Neural cell (in vitro differentiated cells): Measurements from ENCODE around the gene DCDC1.
A peak's percentile ranks its signal among the peaks of the same experiment; 100 is the strongest.

Experiments used
- EP300 ChIP-seq: fragments of 450-650 bp; conservative IDR thresholded peaks from 2 replicates; pipeline ENCODE4 v1.6.1; 2014; ENCODE audit warnings: antibody characterized with exemption, mild to moderate bottlenecking, moderate library complexity; ENCODE audit not compliant: poor library complexity, severe bottlenecking
- EZH2 ChIP-seq: fragments of 200-600, 300-800 bp; shearing (Covaris generic), sonication (generic); IDR thresholded peaks from 2 replicates; pipeline ENCODE4 v1.6.1; 2014; ENCODE audit warnings: antibody characterized with exemption, low read length, borderline replicate concordance, mild to moderate bottlenecking; ENCODE audit not compliant: insufficient read depth, poor library complexity, severe bottlenecking
- MXI1 ChIP-seq: fragments of 450-650 bp; conservative IDR thresholded peaks from 2 replicates; pipeline ENCODE4 v1.6.1; 2014; ENCODE audit warnings: antibody characterized with exemption, mild to moderate bottlenecking; ENCODE audit not compliant: poor library complexity, severe bottlenecking
- POLR2AphosphoS5 ChIP-seq: IDR thresholded peaks from 2 replicates; pipeline ENCODE4 v1.6.1; 2012
- RAD21 ChIP-seq: fragments of 450-650 bp; conservative IDR thresholded peaks from 2 replicates; pipeline ENCODE4 v1.6.1; 2014; ENCODE audit warnings: antibody characterized with exemption, mild to moderate bottlenecking, moderate library complexity
- SMC3 ChIP-seq: fragments of 450-650 bp; conservative IDR thresholded peaks from 2 replicates; pipeline ENCODE4 v1.6.1; 2014; ENCODE audit warnings: antibody characterized with exemption, mild to moderate bottlenecking, moderate library complexity; ENCODE audit not compliant: poor library complexity
- TAF1 ChIP-seq: IDR thresholded peaks from 2 replicates; pipeline ENCODE4 v1.6.1; 2012; ENCODE audit warnings: low read depth
- TF ChIP-seq, protein P1 (sequence below): IDR thresholded peaks from 2 replicates; pipeline ENCODE4 v1.6.1; 2012; ENCODE audit warnings: borderline replicate concordance
- TF ChIP-seq, protein P2 (sequence below): fragments of 450-650 bp; IDR thresholded peaks from 2 replicates; pipeline ENCODE4 v1.5.1; 2014; ENCODE audit warnings: antibody characterized with exemption, mild to moderate bottlenecking, moderate library complexity; ENCODE audit not compliant: poor library complexity, severe bottlenecking

DNA sequence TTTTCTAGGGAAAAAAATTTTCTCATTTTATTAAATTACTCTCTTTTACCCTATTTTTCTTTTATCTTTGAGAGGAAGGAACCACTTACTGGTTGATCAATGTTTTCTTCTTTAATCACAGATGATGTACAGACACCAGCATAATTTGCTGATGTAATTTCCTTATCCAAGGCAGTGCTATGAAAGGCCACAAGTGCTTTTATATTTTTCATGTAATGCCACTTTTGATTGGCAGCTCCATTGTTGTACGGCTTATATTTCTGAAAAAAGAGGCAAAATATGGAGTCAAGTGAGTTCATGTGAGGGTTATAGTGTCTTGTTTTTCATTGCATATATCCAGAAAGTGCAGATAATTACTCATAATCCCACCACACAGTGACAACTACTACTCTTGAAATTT, 460.7 kb downstream of the DCDC1 start:
- TF ChIP-seq, protein P1, sequence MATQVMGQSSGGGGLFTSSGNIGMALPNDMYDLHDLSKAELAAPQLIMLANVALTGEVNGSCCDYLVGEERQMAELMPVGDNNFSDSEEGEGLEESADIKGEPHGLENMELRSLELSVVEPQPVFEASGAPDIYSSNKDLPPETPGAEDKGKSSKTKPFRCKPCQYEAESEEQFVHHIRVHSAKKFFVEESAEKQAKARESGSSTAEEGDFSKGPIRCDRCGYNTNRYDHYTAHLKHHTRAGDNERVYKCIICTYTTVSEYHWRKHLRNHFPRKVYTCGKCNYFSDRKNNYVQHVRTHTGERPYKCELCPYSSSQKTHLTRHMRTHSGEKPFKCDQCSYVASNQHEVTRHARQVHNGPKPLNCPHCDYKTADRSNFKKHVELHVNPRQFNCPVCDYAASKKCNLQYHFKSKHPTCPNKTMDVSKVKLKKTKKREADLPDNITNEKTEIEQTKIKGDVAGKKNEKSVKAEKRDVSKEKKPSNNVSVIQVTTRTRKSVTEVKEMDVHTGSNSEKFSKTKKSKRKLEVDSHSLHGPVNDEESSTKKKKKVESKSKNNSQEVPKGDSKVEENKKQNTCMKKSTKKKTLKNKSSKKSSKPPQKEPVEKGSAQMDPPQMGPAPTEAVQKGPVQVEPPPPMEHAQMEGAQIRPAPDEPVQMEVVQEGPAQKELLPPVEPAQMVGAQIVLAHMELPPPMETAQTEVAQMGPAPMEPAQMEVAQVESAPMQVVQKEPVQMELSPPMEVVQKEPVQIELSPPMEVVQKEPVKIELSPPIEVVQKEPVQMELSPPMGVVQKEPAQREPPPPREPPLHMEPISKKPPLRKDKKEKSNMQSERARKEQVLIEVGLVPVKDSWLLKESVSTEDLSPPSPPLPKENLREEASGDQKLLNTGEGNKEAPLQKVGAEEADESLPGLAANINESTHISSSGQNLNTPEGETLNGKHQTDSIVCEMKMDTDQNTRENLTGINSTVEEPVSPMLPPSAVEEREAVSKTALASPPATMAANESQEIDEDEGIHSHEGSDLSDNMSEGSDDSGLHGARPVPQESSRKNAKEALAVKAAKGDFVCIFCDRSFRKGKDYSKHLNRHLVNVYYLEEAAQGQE = no peak
- TF ChIP-seq, protein P2, sequence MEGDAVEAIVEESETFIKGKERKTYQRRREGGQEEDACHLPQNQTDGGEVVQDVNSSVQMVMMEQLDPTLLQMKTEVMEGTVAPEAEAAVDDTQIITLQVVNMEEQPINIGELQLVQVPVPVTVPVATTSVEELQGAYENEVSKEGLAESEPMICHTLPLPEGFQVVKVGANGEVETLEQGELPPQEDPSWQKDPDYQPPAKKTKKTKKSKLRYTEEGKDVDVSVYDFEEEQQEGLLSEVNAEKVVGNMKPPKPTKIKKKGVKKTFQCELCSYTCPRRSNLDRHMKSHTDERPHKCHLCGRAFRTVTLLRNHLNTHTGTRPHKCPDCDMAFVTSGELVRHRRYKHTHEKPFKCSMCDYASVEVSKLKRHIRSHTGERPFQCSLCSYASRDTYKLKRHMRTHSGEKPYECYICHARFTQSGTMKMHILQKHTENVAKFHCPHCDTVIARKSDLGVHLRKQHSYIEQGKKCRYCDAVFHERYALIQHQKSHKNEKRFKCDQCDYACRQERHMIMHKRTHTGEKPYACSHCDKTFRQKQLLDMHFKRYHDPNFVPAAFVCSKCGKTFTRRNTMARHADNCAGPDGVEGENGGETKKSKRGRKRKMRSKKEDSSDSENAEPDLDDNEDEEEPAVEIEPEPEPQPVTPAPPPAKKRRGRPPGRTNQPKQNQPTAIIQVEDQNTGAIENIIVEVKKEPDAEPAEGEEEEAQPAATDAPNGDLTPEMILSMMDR = no peak
- TF ChIP-seq POLR2AphosphoS5 (no peak), EP300 (peak; percentile 84), RAD21 (no peak), MXI1 (no peak), TAF1 (no peak), EZH2 (no peak), SMC3 (no peak)
